Measurements from ENCODE around the gene TAF11L4.
"Not testable (repeated sequence)": the region's sequence is repeated elsewhere in the genome, so short reads cannot be mapped to it uniquely, and the experiment has no call there.

GRCh38 chr5:17524935-17525334 is 3.3 kb downstream of the TAF11L4 start, which contains the start of gene TAF11L5:
- TF ChIP-seq, protein P1, sequence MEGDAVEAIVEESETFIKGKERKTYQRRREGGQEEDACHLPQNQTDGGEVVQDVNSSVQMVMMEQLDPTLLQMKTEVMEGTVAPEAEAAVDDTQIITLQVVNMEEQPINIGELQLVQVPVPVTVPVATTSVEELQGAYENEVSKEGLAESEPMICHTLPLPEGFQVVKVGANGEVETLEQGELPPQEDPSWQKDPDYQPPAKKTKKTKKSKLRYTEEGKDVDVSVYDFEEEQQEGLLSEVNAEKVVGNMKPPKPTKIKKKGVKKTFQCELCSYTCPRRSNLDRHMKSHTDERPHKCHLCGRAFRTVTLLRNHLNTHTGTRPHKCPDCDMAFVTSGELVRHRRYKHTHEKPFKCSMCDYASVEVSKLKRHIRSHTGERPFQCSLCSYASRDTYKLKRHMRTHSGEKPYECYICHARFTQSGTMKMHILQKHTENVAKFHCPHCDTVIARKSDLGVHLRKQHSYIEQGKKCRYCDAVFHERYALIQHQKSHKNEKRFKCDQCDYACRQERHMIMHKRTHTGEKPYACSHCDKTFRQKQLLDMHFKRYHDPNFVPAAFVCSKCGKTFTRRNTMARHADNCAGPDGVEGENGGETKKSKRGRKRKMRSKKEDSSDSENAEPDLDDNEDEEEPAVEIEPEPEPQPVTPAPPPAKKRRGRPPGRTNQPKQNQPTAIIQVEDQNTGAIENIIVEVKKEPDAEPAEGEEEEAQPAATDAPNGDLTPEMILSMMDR (IDR thresholded peaks at IDR 0.05; ENCODE audit: low read depth, low read length, poor library complexity, severe bottlenecking): not testable (repeated sequence)
- TF ChIP-seq EZH2phosphoT487 (IDR thresholded peaks at IDR 0.05; ENCODE audit: borderline replicate concordance, low read length): not testable (repeated sequence)
